K562 (cell line): Measurements from ENCODE around the gene CCDC159. TPM values are rescaled to one million over a fixed set of nuclear protein-coding genes. Genes with fewer than 3 reads are reported as not detected.

ENCODE experiments used
- ARID1B ChIP-seq: fragments of 450-650 bp; IDR thresholded peaks from 2 replicates; pipeline ENCODE4 v1.6.1; 2016; ENCODE audit warnings: antibody characterized with exemption, mild to moderate bottlenecking, inconsistent platforms
- HNRNPL ChIP-seq: fragments of 200-400 bp; formaldehyde crosslinking; IDR thresholded peaks from 2 replicates; pipeline ENCODE4 v1.6.1; 2017; ENCODE audit warnings: low read depth, mild to moderate bottlenecking, low read length
- NBN ChIP-seq: fragments of 450-650 bp; IDR thresholded peaks from 2 replicates; pipeline ENCODE4 v1.6.1; 2016; ENCODE audit warnings: low read depth, mild to moderate bottlenecking
- NCOR1 ChIP-seq: fragments of 450-650 bp; IDR thresholded peaks from 2 replicates; pipeline ENCODE4 v1.6.1; 2016; ENCODE audit warnings: mild to moderate bottlenecking, moderate library complexity
- NFIC ChIP-seq: fragments of 450-650 bp; IDR thresholded peaks from 2 replicates; pipeline ENCODE4 v1.6.1; 2017; ENCODE audit warnings: mild to moderate bottlenecking, inconsistent platforms
- ZFX ChIP-seq: sonication (generic); formaldehyde crosslinking; IDR thresholded peaks from 2 replicates; pipeline ENCODE4 v1.8.0; 2022; ENCODE audit warnings: mild to moderate bottlenecking, missing genetic modification reagents, moderate library complexity
- ZNF311 ChIP-seq: fragments of 250-450 bp; sonication (Bioruptor Pico); IDR thresholded peaks from 2 replicates; pipeline ENCODE4 v1.4.0; 2020; ENCODE audit warnings: mild to moderate bottlenecking, moderate library complexity
- polyA plus RNA-seq, 8 experiments: library from polyadenylated mRNA; depleted of rRNA in 4 of 8; stranded (reverse) in 5 of 8; unstranded in 3 of 8; fragments of >200 nt; fragmentation: Nextera tagmentation in 2 of 8; fragmentation: Illumina TruSeq in 1 of 8; extraction: Ambion mirVana in 2 of 8; extraction: Trizol in 1 of 8; gene quantifications; 2 replicates each; pipeline versions ENCODE4 v1.2.1 to v1.2.3, GENCODE V29; 2011 to 2014; ENCODE audit warnings: inconsistent platforms in 1 of 8, missing spikeins in 1 of 8
- total RNA-seq, 7 experiments: library from RNA; depleted of rRNA in 6 of 7; stranded (reverse); fragments of >200 nt in 6 of 7; fragmentation: Illumina TruSeq in 2 of 7; extraction: Trizol in 2 of 7; gene quantifications; 2 replicates each; pipeline versions ENCODE4 v1.2.1 to v1.2.3, GENCODE V29; 2011 to 2021; ENCODE audit warnings: low replicate concordance in 1 of 7
- TF ChIP-seq, protein P1 (sequence below): fragments of 200-800 bp; sonication (Bioruptor generic); IDR thresholded peaks from 2 replicates; pipeline ENCODE4 v1.6.1; 2016; ENCODE audit warnings: missing genetic modification characterization, missing compliant biosample characterization
- TF ChIP-seq, protein P2 (sequence below): IDR thresholded peaks from 3 replicates; pipeline ENCODE4 v1.6.1; 2011; ENCODE audit warnings: borderline replicate concordance, mild to moderate bottlenecking; ENCODE audit not compliant: insufficient read length, insufficient read depth
- TF ChIP-seq, protein P3 (sequence below), 3 experiments: fragments of 200-800 bp in 1 of 3; sonication (Bioruptor generic) in 1 of 3; sonication (generic) in 1 of 3; formaldehyde crosslinking in 1 of 3; IDR thresholded peaks; 2 replicates each; pipeline versions ENCODE4 v1.6.1 to v1.8.0; 2016 to 2022; ENCODE audit warnings: mild to moderate bottlenecking in 2 of 3, missing compliant biosample characterization in 2 of 3, missing genetic modification characterization in 2 of 3, missing genetic modification reagents in 1 of 3
- TF ChIP-seq, protein P4 (sequence below), 2 experiments: fragments of 450-650 bp; IDR thresholded peaks; 2 replicates each; pipeline ENCODE4 v1.6.1; 2016; ENCODE audit warnings: mild to moderate bottlenecking in 2 of 2, borderline replicate concordance in 1 of 2, low read depth in 1 of 2, moderate library complexity in 1 of 2

CCDC159 gene
- total and polyA plus RNA-seq, 9 of the 15 experiments (the other 6 are each of a cell fraction or from before 2014, with no cell fraction given): 0.68 to 10.1 (median 4.7) TPM

DNA sequence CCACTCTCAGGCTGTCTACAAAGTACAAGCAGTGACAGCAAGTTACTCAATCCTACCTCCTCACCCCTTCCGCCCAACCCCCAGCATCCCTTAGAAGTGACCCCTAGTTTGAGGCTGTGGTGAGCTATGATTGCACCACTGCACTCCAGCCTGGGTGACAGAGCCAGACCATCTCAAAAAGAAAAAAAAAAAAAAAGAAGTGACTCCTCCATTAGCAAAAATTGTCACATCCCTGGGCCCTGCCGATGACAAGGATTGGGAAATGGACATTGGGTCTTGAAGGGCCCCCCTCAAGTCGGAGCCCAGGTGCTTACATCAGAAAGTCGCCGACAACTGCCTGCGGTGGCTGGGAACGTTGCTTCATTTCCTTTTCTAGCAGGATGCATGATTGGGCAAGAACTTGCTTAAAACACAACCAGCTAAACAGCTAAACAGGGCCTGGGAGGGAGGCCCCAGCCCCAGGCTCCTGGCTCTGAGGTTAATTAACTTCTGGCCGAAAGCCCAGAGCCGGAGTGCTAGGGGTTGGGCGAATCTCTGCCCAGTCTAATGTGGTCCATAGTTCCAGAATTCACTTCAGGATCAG, 22.1 kb upstream of the CCDC159 start (continued):
- TF ChIP-seq, protein P1, sequence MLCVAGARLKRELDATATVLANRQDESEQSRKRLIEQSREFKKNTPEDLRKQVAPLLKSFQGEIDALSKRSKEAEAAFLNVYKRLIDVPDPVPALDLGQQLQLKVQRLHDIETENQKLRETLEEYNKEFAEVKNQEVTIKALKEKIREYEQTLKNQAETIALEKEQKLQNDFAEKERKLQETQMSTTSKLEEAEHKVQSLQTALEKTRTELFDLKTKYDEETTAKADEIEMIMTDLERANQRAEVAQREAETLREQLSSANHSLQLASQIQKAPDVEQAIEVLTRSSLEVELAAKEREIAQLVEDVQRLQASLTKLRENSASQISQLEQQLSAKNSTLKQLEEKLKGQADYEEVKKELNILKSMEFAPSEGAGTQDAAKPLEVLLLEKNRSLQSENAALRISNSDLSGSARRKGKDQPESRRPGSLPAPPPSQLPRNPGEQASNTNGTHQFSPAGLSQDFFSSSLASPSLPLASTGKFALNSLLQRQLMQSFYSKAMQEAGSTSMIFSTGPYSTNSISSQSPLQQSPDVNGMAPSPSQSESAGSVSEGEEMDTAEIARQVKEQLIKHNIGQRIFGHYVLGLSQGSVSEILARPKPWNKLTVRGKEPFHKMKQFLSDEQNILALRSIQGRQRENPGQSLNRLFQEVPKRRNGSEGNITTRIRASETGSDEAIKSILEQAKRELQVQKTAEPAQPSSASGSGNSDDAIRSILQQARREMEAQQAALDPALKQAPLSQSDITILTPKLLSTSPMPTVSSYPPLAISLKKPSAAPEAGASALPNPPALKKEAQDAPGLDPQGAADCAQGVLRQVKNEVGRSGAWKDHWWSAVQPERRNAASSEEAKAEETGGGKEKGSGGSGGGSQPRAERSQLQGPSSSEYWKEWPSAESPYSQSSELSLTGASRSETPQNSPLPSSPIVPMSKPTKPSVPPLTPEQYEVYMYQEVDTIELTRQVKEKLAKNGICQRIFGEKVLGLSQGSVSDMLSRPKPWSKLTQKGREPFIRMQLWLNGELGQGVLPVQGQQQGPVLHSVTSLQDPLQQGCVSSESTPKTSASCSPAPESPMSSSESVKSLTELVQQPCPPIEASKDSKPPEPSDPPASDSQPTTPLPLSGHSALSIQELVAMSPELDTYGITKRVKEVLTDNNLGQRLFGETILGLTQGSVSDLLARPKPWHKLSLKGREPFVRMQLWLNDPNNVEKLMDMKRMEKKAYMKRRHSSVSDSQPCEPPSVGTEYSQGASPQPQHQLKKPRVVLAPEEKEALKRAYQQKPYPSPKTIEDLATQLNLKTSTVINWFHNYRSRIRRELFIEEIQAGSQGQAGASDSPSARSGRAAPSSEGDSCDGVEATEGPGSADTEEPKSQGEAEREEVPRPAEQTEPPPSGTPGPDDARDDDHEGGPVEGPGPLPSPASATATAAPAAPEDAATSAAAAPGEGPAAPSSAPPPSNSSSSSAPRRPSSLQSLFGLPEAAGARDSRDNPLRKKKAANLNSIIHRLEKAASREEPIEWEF (CRISPR knock-in tag): no peak
- TF ChIP-seq, protein P2, sequence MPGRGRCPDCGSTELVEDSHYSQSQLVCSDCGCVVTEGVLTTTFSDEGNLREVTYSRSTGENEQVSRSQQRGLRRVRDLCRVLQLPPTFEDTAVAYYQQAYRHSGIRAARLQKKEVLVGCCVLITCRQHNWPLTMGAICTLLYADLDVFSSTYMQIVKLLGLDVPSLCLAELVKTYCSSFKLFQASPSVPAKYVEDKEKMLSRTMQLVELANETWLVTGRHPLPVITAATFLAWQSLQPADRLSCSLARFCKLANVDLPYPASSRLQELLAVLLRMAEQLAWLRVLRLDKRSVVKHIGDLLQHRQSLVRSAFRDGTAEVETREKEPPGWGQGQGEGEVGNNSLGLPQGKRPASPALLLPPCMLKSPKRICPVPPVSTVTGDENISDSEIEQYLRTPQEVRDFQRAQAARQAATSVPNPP: no peak
- TF ChIP-seq ZNF311 (CRISPR knock-in tag): no peak
- no peak for TF ChIP-seq NBN
- TF ChIP-seq NCOR1: no peak
- no peak for TF ChIP-seq HNRNPL
- TF ChIP-seq, protein P3, sequence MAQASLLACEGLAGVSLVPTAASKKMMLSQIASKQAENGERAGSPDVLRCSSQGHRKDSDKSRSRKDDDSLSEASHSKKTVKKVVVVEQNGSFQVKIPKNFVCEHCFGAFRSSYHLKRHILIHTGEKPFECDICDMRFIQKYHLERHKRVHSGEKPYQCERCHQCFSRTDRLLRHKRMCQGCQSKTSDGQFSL (CRISPR knock-in tag; IDR thresholded peaks at IDR 0.05): 0 out of 2 replicates have a peak, but pooled peaks have one; percentile 39
- TF ChIP-seq, protein P3 (tag; IDR thresholded peaks at IDR 0.05): no peak
- TF ChIP-seq, protein P4, sequence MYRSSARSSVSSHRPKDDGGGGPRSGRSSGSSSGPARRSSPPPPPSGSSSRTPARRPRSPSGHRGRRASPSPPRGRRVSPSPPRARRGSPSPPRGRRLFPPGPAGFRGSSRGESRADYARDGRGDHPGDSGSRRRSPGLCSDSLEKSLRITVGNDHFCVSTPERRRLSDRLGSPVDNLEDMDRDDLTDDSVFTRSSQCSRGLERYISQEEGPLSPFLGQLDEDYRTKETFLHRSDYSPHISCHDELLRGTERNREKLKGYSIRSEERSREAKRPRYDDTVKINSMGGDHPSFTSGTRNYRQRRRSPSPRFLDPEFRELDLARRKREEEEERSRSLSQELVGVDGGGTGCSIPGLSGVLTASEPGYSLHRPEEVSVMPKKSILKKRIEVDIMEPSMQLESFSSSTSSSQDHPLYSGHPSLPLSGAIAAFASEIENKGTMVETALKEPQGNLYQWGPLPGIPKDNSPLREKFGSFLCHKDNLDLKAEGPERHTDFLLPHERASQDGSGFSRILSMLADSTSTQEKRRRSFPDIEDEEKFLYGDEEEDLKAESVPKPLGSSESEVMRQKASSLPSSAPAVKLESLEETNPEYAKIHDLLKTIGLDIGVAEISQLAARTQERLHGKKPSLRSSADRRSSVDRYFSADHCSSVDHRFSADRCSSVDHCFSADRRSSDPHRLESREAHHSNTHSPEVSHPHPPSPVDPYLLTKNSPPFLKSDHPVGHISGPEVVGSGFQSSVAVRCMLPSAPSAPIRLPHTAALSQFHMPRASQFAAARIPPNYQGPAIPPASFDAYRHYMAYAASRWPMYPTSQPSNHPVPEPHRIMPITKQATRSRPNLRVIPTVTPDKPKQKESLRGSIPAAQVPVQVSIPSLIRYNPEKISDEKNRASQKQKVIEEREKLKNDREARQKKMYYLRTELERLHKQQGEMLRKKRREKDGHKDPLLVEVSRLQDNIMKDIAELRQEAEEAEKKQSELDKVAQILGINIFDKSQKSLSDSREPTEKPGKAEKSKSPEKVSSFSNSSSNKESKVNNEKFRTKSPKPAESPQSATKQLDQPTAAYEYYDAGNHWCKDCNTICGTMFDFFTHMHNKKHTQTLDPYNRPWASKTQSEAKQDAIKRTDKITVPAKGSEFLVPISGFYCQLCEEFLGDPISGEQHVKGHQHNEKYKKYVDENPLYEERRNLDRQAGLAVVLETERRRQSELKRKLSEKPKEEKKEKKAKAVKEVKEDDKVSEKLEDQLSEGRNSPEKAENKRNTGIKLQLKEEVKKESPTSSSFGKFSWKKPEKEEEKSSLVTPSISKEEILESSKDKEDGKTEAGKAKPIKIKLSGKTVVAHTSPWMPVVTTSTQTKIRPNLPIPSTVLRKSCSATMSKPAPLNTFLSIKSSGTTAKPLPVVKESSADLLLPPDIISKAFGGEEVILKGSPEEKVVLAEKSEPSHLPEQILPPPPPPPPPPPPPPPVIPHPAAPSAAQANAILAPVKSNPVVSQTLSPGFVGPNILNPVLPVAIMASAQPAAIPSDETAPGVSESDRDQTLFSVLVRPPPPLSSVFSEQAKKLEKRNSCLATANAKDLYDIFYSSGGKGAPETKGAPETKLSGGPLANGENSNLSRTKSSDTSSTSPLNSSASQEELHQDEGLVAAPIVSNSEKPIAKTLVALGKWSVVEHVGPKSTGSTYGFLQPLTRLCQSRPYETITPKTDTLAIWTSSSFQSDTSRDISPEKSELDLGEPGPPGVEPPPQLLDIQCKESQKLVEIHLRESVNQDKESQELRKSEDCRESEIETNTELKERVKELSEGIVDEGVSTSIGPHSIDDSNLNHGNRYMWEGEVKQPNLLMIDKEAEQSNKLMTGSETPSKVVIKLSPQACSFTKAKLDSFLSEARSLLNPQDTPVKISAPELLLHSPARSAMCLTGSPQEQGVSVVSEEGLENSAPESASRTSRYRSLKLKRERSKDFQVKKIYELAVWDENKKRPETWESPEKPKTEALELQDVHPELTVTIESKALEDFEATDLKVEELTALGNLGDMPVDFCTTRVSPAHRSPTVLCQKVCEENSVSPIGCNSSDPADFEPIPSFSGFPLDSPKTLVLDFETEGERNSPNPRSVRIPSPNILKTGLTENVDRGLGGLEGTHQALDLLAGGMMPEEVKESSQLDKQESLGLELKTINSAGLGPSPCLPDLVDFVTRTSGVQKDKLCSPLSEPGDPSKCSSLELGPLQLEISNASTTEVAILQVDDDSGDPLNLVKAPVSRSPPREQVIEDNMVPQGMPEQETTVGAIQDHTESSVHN (IDR thresholded peaks at IDR 0.05; ENCODE audit: borderline replicate concordance in 1 of 2, low read depth in 1 of 2): no peak
- TF ChIP-seq NFIC: peak; percentile 70
- no peak for TF ChIP-seq ZFX (CRISPR knock-in tag)
- TF ChIP-seq ARID1B: peak; percentile 51
